Measurements from ENCODE around the gene POLN.

Gene POLN

DNA sequence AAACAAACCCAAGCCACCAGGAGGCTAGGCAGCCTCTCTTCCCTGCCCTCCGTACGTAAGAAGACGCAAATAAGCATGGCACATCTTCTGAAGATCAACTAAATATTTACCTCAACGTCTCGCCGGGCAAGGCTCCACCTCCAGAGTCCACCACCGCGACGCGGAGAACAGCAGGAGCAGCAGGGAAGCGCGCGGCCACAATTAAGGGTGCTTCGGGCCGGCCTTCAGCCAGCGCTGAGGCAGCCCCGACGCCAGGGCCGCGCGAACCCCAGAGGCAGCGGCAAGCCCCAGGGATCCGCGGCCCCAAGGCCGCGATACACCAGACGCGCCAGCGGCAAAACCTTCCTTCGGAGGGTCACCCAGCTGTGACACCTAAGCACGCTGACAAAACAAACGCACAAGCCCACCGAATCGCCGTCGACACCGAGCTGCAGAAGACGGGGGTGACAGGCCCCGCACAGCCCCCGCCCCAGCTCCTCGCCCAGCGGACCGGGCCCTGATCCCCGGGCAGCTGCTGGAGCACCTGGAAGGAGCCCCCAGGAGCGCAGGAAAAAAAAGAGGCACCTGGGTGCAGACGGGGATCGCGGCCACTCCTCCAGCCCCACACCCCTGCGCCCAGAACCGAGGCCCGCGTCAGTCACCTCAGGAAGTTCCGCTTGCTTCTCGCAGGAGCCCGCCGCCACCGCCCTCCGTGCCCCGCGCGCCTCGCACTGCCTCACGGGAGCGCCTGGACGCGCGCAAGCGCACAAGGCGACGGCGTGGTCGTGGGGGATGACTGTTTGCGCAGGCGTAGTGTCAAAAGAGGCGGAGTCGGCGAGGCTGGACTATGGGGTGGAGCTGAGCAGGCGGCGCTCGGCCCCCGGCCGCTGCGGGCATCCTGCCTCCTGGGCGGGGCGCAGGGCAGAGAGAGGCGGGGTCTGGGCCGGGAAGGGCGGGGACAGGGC lies at the start of gene POLN, which contains the start of gene HAUS3:
TSS of gene POLN (minus strand) at position 712 of the 944 bp plus-strand sequence. CDS start 12,890 bp downstream, outside the sequence.
TSS of gene HAUS3 (minus strand) at position 712 of the 944 bp plus-strand sequence. CDS start 1,175 bp downstream, outside the sequence.
- peak; percentile 99 for DNase-seq (ENCODE audit: low read depth)

DNA sequence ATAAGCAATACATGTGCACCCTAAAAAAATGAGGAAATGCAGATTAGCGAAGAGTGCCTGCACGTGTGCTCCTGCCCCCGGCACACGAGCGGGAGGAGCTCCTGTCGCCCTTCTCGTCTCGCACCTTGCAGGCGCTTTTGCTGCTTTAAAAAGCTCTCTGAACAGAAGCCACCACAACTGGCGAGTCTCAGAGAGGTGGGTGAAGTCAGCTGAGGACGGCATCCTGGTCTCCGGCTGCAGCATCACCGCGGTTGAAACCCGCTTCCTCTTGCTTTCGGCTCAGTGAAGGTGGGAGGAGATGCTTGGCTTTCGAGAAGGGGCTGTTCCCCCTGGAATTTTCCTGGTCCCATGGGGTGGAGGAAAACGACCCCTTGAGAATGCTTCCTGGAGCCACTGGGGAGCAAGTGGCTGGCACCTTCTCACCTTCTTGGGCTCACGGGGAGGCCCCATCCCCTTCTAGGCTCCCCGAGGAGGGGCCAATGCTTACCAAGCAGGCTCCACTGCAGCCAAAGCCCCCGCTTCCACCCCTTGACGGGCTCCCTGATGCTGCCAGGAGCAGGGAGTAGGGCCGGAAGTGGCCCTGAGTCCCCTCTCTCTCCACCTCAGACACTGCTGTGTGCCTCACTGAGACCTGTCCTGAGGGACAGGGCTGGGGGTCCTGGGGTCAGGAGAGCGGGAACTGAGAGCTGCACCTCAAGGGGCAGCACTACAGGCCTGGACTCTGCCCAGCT lies 49.2 kb upstream of the POLN start:
- DNase-seq (ENCODE audit: low read depth): peak; percentile 38

GRCh38 chr4:2290488-2290887 lies 48.6 kb upstream of the POLN start:
- no peak for DNase-seq (ENCODE audit: low read depth)

DNA sequence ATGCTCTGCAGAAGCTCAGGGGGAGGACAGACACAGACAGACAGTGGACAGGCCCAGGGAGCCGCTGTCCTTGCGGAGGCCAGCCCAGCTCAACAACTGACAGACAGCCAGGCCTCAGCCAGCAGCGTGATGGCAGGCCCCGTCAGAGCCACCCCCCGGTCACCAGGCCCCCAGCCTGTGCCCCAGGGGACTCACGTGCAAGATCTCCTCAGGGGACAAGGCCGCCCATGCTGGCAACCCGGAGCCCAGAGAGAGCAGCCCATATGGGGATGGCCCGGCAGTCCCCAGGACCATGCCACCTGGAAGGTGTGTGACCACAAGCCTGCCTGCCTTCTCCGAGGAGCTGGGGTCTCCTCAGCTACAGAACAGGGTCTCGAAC lies 48.0 kb upstream of the POLN start:
- no peak for DNase-seq (ENCODE audit: low read depth)

GRCh38 chr4:2289311-2289954 lies 47.5 kb upstream of the POLN start:
- DNase-seq (ENCODE audit: low read depth): no peak

DNA sequence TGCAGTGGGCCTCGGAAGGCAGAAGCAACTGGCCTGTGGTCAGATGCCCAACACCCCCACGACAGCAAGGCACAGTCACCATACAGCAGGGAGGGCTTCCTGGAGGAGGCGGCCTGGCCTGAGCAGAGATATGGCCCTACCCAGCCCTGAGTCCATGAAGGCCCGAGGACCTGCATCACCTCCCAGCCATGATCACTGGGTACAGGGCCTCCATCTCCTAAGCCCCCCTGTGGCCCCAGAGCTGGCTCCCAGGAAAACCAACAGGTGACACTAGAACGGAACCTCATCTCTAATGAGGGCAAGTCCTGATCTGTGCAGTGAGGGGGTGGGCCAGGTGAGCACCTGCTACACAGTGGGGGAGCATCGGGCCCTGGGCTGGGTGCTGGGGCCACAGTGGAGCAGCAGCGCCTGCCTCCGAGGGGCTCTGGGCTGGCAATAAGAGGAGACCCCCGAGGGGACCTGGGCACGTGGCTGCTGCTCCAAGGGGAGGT lies 46.2 kb upstream of the POLN start:
- no peak for DNase-seq (ENCODE audit: low read depth)

GRCh38 chr4:2287594-2287915 lies 45.6 kb upstream of the POLN start:
- no peak for DNase-seq (ENCODE audit: low read depth)

DNA sequence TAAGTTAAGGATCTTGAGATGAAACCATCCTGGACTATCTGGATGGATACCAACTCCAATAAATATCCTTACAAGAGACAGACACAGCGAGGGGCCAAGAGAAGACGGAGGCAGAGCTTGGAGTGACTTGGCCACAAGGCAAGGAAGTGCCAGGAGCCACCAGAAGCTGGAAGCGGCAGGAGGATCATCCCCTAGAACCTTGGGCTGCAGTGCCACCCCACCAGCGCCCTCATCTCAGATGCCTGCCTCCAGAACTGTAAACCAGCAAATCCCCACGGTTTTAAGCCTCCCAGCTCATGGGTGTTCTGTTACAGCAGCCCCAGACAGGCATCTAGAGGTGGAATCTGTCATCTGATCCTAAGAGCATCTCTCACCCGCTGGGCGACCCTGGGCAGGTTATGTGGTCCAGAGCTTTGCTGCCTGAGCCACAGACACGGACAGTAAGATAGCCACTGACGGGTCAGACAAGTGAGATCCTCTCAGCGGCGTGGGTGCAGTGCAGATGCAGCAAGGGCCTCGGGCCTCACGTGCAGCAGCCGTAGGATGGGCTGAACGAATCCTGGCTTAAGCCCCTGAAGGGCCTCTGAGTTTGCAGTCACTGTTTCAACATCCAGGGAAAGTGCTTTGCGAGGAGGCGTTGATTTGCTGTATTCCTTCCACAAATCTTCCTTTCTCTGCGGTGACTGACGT lies 45.1 kb upstream of the POLN start:
- DNase-seq (ENCODE audit: low read depth): no peak

- no peak for DNase-seq (ENCODE audit: low read depth)
Observed at GRCh38 chr4:2285613-2286381, 43.9 kb upstream of the POLN start.

DNA sequence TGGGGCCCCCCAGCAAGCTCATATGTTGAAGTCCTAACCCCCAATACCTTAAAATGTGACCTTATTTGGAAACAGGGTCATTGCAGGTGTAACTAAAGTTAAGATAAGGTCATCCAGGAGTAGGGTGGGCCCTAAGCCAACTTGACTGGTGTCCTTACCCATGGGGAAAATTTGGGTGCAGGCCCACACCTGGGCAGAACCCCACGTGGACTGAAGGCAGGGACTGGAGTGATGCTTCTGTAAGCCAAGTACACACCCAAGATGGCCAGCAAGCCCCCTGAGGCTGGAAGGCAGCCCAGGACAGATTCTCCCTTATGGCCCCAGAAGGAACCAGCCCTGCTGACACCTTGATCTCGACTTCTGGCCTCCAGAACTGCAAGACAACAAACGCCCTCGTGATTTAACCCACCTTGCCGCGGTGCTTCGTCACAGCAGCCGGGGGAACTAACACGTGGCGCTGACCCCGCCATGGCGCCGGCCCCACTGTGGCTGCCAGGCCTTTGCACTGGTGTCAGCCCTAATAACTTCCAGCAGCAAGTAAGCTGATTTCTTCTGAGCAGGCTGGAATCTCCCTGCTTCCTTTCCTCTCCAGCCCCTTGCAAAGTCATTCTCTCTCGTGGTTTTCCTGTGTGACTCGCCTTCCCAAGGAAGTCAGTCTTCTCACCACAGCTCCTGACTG lies 43.2 kb upstream of the POLN start:
- DNase-seq (ENCODE audit: low read depth): no peak

DNA sequence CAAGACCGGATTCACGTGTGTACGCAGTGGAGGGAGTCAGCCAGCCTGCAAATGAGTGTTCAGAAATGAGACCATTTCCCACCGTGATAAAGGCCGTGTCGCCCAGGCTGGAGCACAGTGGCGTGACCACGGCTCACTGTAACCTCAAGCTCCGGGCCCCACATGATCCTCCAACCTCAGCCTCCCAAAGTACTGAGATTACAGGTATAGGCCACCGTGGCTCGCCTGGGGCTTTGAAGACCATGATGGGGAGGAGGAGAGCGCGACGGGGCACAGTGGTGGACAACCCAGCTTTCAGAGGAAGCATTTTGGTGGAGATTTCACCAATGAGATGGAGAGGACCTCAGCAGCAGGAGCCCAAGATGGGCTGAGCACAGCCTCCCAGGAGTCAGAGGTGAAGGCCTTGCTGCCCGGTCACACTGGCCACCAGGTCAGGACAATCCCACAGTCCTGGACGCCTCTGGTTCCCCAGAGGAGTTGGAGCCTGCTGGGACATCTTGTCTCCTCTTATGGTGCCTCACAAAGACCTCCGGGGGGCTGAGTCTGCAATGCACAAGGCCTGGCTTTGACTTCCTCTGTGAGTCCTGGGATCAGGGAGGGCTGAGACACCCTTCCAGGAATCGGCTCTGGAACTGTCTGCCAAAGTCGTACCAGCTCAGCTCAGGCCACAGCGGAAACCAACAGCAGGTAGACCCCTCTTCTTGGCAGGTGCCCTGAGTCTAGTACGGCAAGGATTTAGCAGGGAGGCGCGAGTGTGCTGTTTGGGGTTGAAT lies 42.4 kb upstream of the POLN start:
- no peak for DNase-seq (ENCODE audit: low read depth)

GRCh38 chr4:2283199-2283711 lies 41.3 kb upstream of the POLN start:
- DNase-seq (ENCODE audit: low read depth): no peak

DNA sequence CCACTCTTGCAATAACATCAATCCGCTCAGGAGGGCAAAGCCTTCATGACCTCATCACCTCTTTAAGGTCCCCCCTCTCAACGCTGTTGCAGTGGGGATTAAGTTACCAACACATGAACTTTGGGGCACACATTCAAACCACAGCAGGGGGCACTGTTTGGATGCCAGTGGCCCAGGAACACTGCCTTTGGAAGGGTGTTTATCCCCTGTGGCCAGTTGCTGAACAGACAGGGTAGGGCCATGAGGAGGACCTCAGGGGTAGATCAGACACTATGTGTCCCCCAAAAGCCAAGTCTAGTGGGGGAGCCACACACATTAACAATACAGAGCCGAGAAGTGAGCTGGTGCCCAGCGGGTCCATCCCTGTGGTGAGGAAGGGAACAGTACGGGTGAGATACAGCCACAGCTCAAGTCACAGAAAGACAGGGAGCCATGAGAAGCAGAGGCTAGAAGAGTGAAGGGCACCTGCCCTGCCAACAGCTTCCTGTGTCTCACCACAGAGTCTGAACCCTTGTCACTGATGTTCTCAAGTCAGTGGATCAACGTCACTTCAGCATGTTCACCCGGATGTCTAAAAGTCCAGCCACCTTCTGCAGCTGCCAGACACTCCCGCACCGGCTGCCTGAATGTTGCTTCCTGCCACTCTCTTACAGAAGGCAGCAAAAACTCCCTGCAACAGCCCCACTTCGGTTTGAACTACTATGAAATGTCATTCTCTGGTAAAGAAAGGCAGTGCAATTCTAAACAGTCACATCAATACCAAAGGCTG lies 39.8 kb upstream of the POLN start:
- DNase-seq (ENCODE audit: low read depth): peak; percentile 57

- DNase-seq (ENCODE audit: low read depth): no peak
Observed at GRCh38 chr4:2280531-2281300, 38.8 kb upstream of the POLN start.

- DNase-seq (ENCODE audit: low read depth): no peak
Observed at GRCh38 chr4:2277956-2278355, 36.0 kb upstream of the POLN start.

DNA sequence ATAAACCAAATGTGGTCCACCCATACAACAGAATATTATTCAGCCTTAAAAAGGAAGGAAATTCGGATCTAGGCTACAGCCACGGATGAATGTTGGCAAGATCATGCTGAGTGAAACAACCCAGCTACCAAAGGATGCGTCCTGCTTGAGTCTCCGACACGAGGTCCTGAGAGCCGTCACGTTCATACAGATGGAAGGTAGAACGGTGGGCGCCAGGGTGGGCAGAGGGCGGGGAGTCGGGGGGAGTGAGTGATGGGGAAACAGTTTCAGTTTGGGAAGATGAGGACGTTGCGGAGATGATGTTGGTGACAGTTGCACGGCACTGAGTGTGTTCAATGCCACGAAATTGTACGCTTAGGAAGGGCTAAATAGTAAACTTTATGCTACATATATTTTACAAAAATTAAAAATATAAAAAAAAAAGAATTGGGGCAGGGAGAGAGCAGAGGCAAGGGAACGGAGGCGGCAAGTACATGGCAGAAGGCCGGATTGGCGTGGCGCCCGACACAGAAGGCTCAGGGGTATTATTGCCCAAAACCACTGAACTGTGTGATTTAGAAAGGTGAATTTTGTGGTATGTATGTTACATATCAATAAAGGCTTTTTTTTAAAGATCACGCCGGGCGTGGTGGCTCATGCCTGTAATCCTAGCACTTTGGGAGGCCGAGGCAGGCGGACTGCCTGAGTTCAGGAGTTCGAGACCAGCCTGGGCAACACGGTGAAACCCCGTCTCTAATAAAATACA lies 34.8 kb upstream of the POLN start:
- DNase-seq (ENCODE audit: low read depth): no peak

GRCh38 chr4:2275546-2276251 lies 33.8 kb upstream of the POLN start:
- DNase-seq (ENCODE audit: low read depth): no peak

All from activated T-helper 9 cell treated with anti-CD3 and anti-CD28 coated beads, Interleukin-2, amount 50 U/mL, for 16 hours (primary cell).